GM19468 (cell line): Measurements from ENCODE around the gene RAB3B.
"Not testable (repeated sequence)": the region's sequence is repeated elsewhere in the genome, so short reads cannot be mapped to it uniquely, and the experiment has no call there.

Experiments used
- ATAC-seq: cut with Tn5 transposase; IDR thresholded peaks from one replicate; pipeline ENCODE4 v1.9.1; 2021; ENCODE audit warnings: mild to moderate bottlenecking, moderate library complexity, moderate number of reproducible peaks; ENCODE audit not compliant: unreplicated experiment; ENCODE audit errors: extremely low read depth

Gene RAB3B

DNA sequence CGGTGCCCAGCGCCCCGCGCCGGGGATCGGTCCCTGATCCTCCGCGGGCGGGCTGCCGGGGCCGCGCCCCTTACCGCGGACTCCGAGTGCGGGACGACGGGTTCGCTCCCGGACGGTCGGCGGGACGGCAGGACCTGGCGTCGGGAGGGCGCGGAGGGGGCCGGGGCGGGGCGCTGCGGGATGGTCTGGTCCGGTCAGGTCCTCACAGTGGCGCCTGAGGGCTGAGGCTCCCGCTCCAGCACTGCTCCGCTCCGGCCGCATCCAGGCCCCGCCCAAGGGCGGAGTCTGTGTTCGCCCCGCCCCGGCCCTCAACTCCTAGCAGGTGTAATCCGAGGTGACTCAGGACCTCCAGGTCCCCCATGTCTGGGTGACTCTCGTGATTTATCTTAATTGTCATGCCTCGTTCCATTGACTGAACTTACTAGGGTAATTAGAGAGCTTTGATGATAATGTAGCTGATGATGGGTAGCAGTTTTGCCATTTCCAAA is at the start of gene RAB3B:
Gene RAB3B, minus strand, starts transcription at position 223 of the 488 bp plus-strand sequence. CDS start 13,583 bp downstream, outside the sequence.
- no peak for ATAC-seq

DNA sequence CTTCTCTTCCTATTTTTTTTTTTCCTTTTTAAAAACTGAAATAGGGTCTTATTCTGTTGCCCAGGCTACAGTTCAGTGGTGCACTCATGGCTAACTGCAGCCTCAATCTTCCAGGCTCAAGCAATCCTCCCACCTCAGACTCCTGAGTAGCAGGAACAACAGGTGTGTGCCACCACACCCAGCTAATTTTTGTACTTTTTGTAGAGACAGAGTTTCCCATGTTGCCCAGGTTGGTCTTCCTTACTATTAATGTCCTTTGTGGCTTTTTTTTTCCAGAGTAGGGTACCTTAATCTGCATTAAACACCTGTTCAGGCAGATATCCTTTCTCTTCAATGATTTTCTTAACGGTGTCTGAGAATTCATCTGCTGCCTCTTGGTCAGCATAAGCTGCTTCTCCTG is 47.4 kb upstream of the RAB3B start:
- ATAC-seq, result no peak

DNA sequence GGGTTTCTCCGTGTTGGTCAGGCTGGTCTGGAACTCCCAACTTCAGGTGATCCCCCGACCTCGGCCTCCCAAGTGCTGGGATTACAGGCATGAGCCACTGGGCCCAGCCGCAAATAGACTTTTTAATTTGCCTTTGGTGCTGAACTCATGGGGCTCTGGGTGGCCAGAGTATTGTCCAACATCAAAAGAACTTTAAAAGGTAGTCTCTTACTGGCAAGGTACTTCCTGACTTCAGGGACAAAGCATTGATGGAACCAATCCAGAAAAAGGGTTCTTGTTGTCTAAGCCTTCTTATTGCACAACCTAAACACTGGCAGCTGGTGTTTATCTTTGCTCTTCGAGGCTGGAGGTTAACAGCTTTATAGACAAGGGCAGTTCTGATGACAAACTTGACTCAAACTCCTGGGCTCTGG is 46.9 kb upstream of the RAB3B start:
- no peak for ATAC-seq

GRCh38 chr1:52034050-52034384 is 43.5 kb upstream of the RAB3B start:
- no peak for ATAC-seq

DNA sequence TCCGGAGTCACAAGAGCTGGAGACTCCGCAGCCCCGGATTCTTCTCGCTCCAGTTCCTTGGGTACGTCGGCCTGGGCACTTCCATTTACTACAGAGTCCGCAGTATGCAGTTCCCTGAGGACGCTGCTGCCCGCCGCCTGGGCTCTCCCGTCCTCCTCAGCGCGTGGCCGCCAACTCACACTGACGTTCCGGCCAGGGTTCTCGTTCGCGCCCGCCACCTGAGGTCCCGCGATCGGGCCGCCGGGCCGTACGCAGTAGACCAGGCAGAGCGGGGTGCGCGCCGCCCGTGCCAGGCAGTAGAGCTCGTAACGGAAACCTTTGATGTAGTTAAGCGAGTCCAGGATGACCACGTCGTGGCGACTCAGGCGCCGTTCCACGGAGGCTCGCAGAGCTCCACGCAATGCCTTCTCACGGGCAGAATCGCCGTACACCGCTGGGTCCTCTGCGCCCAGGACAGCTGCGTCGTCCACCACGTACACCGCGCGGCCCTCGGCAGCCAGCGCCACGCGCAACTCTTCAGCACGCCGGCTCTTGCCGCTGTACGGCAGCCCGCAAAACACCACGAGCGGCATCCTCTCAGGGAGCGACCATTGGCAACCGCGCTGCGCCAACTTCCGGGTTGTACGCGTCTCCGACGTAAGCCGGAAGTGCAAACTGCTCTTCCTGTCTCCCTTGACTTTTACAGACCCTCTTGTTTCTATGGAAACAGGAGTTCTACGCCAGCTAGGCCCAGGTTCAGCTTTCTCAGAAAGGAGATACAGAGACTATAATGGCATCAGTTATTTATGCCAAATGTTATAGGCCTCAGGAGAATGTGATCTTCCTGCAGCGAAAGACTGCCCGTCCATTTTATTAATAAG is 42.9 kb upstream of the RAB3B start, which contains the start of gene KTI12:
Gene KTI12, minus strand, starts transcription at position 621 of the 860 bp plus-strand sequence. Its CDS starts 49 bp downstream, at position 572.
- peak; percentile 66 for ATAC-seq

DNA sequence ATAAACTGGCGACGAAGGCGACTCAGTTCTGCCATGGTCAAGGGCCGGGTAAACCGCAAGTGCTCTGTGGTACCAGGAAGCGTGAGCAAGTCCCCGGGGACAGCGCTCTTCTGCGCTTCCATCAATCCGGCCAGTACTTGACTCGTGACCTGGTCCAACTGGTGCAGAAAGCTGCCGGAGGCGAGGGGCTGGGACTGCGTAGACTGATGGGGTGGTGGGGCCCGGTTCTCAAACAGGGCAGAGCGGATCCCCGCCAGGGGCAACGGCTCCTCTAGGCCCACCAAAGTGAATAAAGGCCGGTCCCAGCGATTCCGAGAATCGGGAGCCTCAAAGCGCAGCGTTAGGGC is 42.3 kb upstream of the RAB3B start:
- no peak for ATAC-seq

DNA sequence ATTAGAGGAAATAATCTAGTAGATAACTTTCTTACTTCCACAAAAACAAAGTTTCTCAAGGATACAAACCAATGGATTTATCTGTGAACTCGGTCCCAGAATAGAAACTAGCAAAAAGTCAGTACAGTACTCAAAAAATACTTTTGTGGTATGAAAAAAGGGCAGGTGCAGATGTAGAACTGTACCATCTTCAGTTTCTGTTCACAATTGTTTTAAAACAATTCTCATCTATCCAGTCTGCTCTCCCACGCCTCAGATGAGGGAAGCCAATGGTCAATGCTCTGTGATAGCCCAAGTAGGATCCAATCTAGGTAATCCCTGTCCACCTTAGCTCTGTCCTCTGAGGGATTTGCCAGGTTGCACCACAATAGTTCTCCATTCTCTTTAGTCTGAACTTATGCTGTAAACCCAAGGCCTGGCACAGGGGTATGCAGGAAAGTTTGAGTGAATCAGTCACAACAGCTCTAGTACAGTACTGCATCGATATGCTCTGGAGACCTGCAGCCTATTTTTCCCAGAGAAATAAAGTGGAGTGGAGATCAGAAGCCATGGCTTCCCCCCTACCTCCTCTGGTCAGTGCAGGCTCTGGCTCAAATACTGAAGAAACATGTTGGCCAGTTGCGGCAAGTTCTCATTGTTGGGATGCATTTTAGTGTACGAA is 41.8 kb upstream of the RAB3B start:
- peak; percentile 15 for ATAC-seq

DNA sequence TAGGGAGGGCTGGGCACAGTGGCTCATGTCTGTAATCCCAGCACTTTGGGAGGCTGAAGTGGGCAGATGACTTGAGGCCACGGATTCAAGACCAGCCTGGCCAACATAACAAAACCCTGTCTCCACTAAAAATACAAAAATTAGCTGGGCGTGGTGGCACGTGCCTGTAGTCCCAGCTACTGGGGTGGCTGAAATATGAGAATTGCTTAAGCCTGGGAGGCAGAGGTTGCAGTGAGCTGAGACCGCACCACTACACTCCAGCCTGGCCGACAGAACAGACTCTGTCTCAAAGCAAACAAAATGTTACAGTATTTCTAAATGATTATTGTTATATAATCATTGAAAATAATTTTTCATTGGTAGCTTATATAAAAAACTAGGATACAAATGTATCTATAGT is 38.3 kb upstream of the RAB3B start:
- ATAC-seq, result not testable (repeated sequence)

GRCh38 chr1:52028328-52028727 is 37.8 kb upstream of the RAB3B start:
- ATAC-seq, result no peak

- no peak for ATAC-seq
Observed at GRCh38 chr1:52026278-52026677, 35.8 kb upstream of the RAB3B start.

DNA sequence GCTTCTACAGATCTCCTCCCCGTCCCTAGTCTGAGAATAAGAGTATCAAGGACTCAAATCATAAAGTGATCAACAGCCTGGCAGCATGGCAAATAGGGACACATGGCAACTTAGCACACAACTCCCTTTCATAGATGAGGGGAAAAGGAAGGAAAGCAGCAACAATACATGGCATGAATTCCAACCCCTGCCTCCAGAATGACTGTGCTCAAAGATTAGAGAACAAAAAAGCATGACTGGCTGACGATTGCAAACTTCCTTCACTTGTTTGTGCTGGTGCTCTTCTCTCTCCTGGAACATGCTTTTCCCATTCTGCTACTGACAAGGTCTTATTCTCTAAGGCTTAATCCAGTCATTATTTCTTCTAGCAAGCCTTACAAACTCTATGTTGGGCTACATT is 31.6 kb upstream of the RAB3B start:
- no peak for ATAC-seq

GRCh38 chr1:52008071-52008809 is 17.7 kb upstream of the RAB3B start:
- no peak for ATAC-seq

GRCh38 chr1:52007215-52008002 is 16.9 kb upstream of the RAB3B start:
- ATAC-seq, result no peak

DNA sequence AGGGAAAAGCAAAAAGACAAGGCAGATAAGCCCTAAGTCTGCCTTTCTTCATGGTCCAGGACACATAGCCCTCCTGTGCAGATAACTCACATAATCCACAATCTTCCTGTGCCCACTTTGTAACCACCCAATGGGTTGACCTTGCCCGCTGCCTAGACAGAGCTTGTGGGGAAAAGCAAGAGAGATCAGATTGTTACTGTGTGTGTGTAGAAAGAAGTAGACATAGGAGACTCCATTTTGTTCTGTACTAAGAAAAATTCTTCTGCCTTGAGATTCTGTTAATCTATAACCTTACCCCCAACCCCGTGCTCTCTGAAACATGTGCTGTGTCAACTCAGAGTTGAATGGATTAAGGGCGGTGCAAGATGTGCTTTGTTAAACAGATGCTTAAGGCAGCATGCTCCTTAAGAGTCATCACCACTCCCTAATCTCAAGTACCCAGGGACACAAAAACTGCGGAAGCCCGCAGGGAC is 15.6 kb upstream of the RAB3B start:
- ATAC-seq, result not testable (repeated sequence)

DNA sequence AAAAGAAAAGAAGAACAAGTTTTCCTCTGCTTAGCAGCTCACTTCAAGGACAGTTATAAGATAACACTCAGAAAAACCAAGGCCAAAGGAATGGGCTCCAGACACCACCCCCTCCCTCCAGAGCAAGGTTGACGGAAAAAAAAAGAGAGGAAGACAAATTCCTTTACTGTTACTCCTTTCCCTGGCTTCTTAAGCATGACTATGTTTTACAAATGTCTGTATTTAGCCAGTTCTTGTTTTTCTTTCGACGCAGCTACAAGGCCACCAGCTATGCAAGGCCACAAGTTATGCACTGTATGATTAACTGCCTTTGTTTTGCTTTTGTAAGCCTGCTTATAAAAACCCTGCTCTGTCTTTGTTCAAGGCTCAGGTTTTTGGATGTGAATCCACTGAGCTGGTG is 15.0 kb upstream of the RAB3B start:
- not testable (repeated sequence) for ATAC-seq

GRCh38 chr1:52003877-52004276 is 13.4 kb upstream of the RAB3B start:
- no peak for ATAC-seq

- no peak for ATAC-seq
Observed at GRCh38 chr1:52002038-52002917, 11.8 kb upstream of the RAB3B start.

DNA sequence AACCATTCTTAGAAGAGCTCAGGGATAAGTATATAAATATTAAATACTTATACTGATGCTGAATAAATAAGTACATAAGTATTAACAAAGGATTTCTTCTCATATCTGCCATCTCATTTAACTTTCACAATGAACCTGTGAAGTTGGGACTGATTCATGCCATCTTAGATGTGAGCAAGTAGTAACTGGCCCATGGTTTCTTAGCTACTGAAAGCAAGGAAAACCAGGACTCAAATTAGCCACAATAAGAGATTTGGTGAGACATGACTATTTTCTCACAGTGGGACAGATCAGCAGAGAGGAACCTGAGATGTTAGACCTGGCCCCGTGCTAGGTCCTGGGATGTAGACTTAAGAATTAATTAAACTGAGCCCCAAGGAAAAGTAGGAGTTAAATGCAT is 8.2 kb upstream of the RAB3B start:
- ATAC-seq, result no peak

GRCh38 chr1:51997974-51998382 is 7.5 kb upstream of the RAB3B start:
- no peak for ATAC-seq
